Endothelial cell (in vitro differentiated cells): ENCODE measurements around the gene CREB5. TPM values are rescaled to one million over a fixed set of nuclear protein-coding genes. Genes with fewer than 3 reads are reported as not detected.

Experiments used
- DNase-seq: peaks from one replicate; pipeline ENCODE4 v3.0.0; 2021; ENCODE audit warnings: low spot score
- H3K27ac Mint-ChIP-seq: one replicate; pipeline ENCODE4 v1.8.0; 2021; ENCODE audit warnings: mixed read lengths, inconsistent platforms; ENCODE audit not compliant: unreplicated experiment
- H3K27me3 Mint-ChIP-seq: one replicate; pipeline ENCODE4 v1.8.0; 2021; ENCODE audit warnings: mild to moderate bottlenecking, moderate library complexity, mixed read lengths, inconsistent platforms; ENCODE audit not compliant: unreplicated experiment
- H3K36me3 Mint-ChIP-seq: one replicate; pipeline ENCODE4 v1.8.0; 2021; ENCODE audit warnings: mild to moderate bottlenecking, low read depth, mixed read lengths, inconsistent platforms; ENCODE audit not compliant: unreplicated experiment
- H3K4me1 Mint-ChIP-seq: one replicate; pipeline ENCODE4 v1.8.0; 2021; ENCODE audit warnings: mild to moderate bottlenecking, mixed read lengths, inconsistent platforms; ENCODE audit not compliant: unreplicated experiment
- H3K4me3 Mint-ChIP-seq: one replicate; pipeline ENCODE4 v1.8.0; 2021; ENCODE audit warnings: mild to moderate bottlenecking, mixed read lengths, inconsistent platforms; ENCODE audit not compliant: unreplicated experiment
- H3K9me3 Mint-ChIP-seq: one replicate; pipeline ENCODE4 v1.8.0; 2021; ENCODE audit warnings: mixed read lengths, inconsistent platforms; ENCODE audit not compliant: unreplicated experiment
- CTCF ChIP-seq: fragments of 200-600 bp; sonication (generic); IDR thresholded peaks from one replicate; pipeline ENCODE4 v1.5.0; 2021; ENCODE audit warnings: antibody characterized with exemption; ENCODE audit not compliant: unreplicated experiment
- total RNA-seq: library from RNA; stranded (reverse); fragmentation: NEBNext Ultra II Directional; extraction: Animal tissue kit (Norgen Biotek cat#: 25700); gene quantifications from one replicate; pipeline ENCODE4 v1.2.1, GENCODE V29; 2021; ENCODE audit not compliant: unreplicated experiment

The CREB5 gene
- total RNA-seq, 1 donor from 2014 or later, result 5.6 TPM

- Mint-ChIP-seq H3K4me1 (no peaks in the 10 kb centered on the region), H3K4me3 (no peak overlapping the region), H3K9me3 (no peaks in the 10 kb centered on the region), H3K27ac (no peak overlapping the region), H3K27me3 (no peaks in the 10 kb centered on the region), H3K36me3 (no peaks in the 10 kb centered on the region)
- DNase-seq, result no peak
- TF ChIP-seq CTCF, result no peak
Observed at GRCh38 chr7:28861825-28862224, 449.5 kb downstream of the CREB5 start.

GRCh38 chr7:28862595-28863272, 450.4 kb downstream of the CREB5 start:
- TF ChIP-seq CTCF, result no peak
- H3K4me1 Mint-ChIP-seq, result no peaks in the 10 kb centered on the region
- H3K36me3 Mint-ChIP-seq, result no peaks in the 10 kb centered on the region
- no peak overlapping the region for H3K27ac Mint-ChIP-seq
- no peaks in the 10 kb centered on the region for H3K9me3 Mint-ChIP-seq
- H3K27me3 Mint-ChIP-seq, result no peaks in the 10 kb centered on the region
- no peak overlapping the region for H3K4me3 Mint-ChIP-seq
- no peak for DNase-seq

GRCh38 chr7:28865601-28866144, 453.4 kb downstream of the CREB5 start:
- H3K36me3 Mint-ChIP-seq, result no peaks in the 10 kb centered on the region
- H3K27ac Mint-ChIP-seq, result no peak overlapping the region

GRCh38 chr7:28868712-28869111, 456.4 kb downstream of the CREB5 start:
- peaks cover 16% of the 10 kb centered on the region for H3K4me1 Mint-ChIP-seq
- no peaks in the 10 kb centered on the region for H3K27me3 Mint-ChIP-seq
- no peak overlapping the region for H3K4me3 Mint-ChIP-seq
- no peak overlapping the region for H3K27ac Mint-ChIP-seq
- no peak for TF ChIP-seq CTCF
- H3K9me3 Mint-ChIP-seq, result no peaks in the 10 kb centered on the region
- no peak for DNase-seq
- no peaks in the 10 kb centered on the region for H3K36me3 Mint-ChIP-seq

More at GRCh38 chr7:28865601-28866144, 453.4 kb downstream of the CREB5 start:
- DNase-seq, result no peak
- TF ChIP-seq CTCF, result no peak
- H3K27me3 Mint-ChIP-seq, result no peaks in the 10 kb centered on the region
- no peak overlapping the region for H3K4me3 Mint-ChIP-seq
- peaks cover 7% of the 10 kb centered on the region for H3K4me1 Mint-ChIP-seq
- no peaks in the 10 kb centered on the region for H3K9me3 Mint-ChIP-seq

- H3K36me3 Mint-ChIP-seq, result no peaks in the 10 kb centered on the region
- peaks cover 16% of the 10 kb centered on the region for H3K4me1 Mint-ChIP-seq
- no peak overlapping the region for H3K4me3 Mint-ChIP-seq
- no peaks in the 10 kb centered on the region for H3K27me3 Mint-ChIP-seq
- no peaks in the 10 kb centered on the region for H3K9me3 Mint-ChIP-seq
- no peak for DNase-seq
- TF ChIP-seq CTCF, result no peak
- no peak overlapping the region for H3K27ac Mint-ChIP-seq
Observed at GRCh38 chr7:28871077-28871476, 458.8 kb downstream of the CREB5 start.
